Sigmoid colon (tissue), 7 donors: Measurements from ENCODE around the gene SIDT2. TPM values are rescaled to one million over a fixed set of nuclear protein-coding genes. Genes with fewer than 3 reads are reported as not detected.

ENCODE experiments used
- DNase-seq: peaks from one replicate; pipeline ENCODE4 v3.0.0-alpha.2; 2019
- H3K27ac ChIP-seq, 4 donors: fragments of 200-600 bp; sonication (generic); one replicate each; pipeline ENCODE4 v1.5.1; 2016 to 2019; ENCODE audit warnings: mild to moderate bottlenecking in 1 of 4
- H3K27me3 ChIP-seq, 3 donors: fragments of 200-600 bp; sonication (generic); one replicate each; pipeline ENCODE4 v1.5.1; 2019; ENCODE audit warnings: mild to moderate bottlenecking in 1 of 3
- H3K36me3 ChIP-seq, 4 donors: fragments of 200-600 bp; sonication (generic); one replicate each; pipeline ENCODE4 v1.5.1; 2016 to 2019
- H3K4me1 ChIP-seq, 4 donors: fragments of 200-600 bp; sonication (generic); one replicate each; pipeline ENCODE4 v1.5.1; 2017 to 2019
- H3K4me3 ChIP-seq, 4 donors: fragments of 200-600 bp; sonication (generic); one replicate each; pipeline ENCODE4 v1.5.1; 2017 to 2019; ENCODE audit warnings: mild to moderate bottlenecking in 2 of 4, moderate library complexity in 1 of 4
- H3K9me3 ChIP-seq, 4 donors: fragments of 200-600 bp in 3 of 4; sonication (generic) in 3 of 4; one replicate each; pipeline versions ENCODE4 v1.5.1 to v1.6.1; 2013 to 2019
- EP300 ChIP-seq, 4 donors: sonication (generic); formaldehyde crosslinking; IDR thresholded peaks; one replicate each; pipeline ENCODE4 v1.6.1; 2017; ENCODE audit warnings: antibody characterized with exemption in 4 of 4
- POLR2A ChIP-seq, 2 donors: fragments of 450-650 bp; IDR thresholded peaks; one replicate each; pipeline ENCODE4 v1.6.1; 2016; ENCODE audit warnings: antibody characterized with exemption in 2 of 2, mild to moderate bottlenecking in 2 of 2, moderate library complexity in 2 of 2
- POLR2AphosphoS5 ChIP-seq, 4 donors: sonication (generic); formaldehyde crosslinking; IDR thresholded peaks; one replicate each; pipeline ENCODE4 v1.6.1; 2017; ENCODE audit warnings: antibody characterized with exemption in 4 of 4
- WGBS, 2 donors: extraction: QIAGEN DNeasy Blood & Tissue Kit; methylation state at CpG; one replicate each; pipeline ENCODE4 v1.1.7; 2013; 5-methylcytosine and 5-hydroxymethylcytosine counted together
- intact Hi-C: fragments of 100-400 bp; cut with DNase I; formaldehyde crosslinking; loops from one replicate; pipeline ENCODE4 v1.15.1; 2023
- polyA plus RNA-seq, 3 donors: library from polyadenylated mRNA; stranded (reverse); fragments of 200-250 nt; gene quantifications; one replicate each; pipeline ENCODE4 v1.2.3, GENCODE V29; 2013
- total RNA-seq, 4 donors: library from RNA; depleted of rRNA; stranded (reverse); fragments of >200 nt; gene quantifications; one replicate each; pipeline ENCODE4 v1.1.0, GENCODE V29; 2016
- TF ChIP-seq, protein P1 (sequence below), 4 experiments: fragments of 450-650 bp in 3 of 4; fragments of 200-600 bp in 1 of 4; IDR thresholded peaks; one replicate each; pipeline ENCODE4 v1.5.1; 2016 to 2019; ENCODE audit warnings: antibody characterized with exemption in 4 of 4, mild to moderate bottlenecking in 3 of 4, moderate library complexity in 2 of 4
- donor health status: healthy with polysubstance abuse.
- donor health status: Bipolar disorder and iron deficiency.
- donor health status: healthy.

SIDT2 gene
- total and polyA plus RNA-seq, 7 donors = 7.6 to 50.7 (median 22.1) TPM

DNA sequence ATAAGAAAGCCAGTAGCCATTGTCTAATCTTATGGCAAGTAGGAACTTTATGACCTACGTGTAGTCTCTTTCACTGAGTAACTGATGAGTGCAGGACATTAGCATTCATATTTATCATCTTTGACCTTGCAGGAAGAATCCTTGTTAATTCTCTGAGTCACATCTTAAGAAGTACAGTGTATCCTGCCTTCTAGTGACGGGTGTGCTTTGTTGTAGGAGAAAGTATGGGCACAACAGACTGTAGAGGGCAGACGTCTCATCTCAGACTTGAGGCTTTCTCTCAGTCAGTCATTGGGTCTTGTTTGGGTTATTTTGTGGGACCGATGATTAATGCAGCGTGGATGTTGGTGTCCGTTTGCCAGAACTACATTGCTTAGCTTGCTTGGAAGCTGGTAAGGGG is 60.8 kb downstream of the SIDT2 start:
- intact Hi-C loops = no loop called here
- no peaks in the 10 kb centered on the region for H3K9me3 ChIP-seq
- no peak overlapping the region for H3K27ac ChIP-seq
- H3K36me3 ChIP-seq = peaks cover 4 to 74% (median 26%) of the 10 kb centered on the region in 4 donors
- DNase-seq = no peak
- H3K4me1 ChIP-seq = peaks cover 0 to under 1% (median 0%) of the 10 kb centered on the region in 4 donors
- TF ChIP-seq POLR2A (IDR thresholded peaks at IDR 0.05) = no peak
- TF ChIP-seq POLR2AphosphoS5 (IDR thresholded peaks at IDR 0.05) = no peak
- no peak for TF ChIP-seq EP300 (IDR thresholded peaks at IDR 0.05)
- TF ChIP-seq, protein P1, sequence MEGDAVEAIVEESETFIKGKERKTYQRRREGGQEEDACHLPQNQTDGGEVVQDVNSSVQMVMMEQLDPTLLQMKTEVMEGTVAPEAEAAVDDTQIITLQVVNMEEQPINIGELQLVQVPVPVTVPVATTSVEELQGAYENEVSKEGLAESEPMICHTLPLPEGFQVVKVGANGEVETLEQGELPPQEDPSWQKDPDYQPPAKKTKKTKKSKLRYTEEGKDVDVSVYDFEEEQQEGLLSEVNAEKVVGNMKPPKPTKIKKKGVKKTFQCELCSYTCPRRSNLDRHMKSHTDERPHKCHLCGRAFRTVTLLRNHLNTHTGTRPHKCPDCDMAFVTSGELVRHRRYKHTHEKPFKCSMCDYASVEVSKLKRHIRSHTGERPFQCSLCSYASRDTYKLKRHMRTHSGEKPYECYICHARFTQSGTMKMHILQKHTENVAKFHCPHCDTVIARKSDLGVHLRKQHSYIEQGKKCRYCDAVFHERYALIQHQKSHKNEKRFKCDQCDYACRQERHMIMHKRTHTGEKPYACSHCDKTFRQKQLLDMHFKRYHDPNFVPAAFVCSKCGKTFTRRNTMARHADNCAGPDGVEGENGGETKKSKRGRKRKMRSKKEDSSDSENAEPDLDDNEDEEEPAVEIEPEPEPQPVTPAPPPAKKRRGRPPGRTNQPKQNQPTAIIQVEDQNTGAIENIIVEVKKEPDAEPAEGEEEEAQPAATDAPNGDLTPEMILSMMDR (IDR thresholded peaks at IDR 0.05) = no peak
- H3K4me3 ChIP-seq = no peak overlapping the region
- no peaks in the 10 kb centered on the region for H3K27me3 ChIP-seq
- WGBS, 2 donors = 85 to 87% methylated on average over 6 of the region's 6 CpGs

Other genes with a start within 250 kb of the SIDT2 start
- gene SIK3, start 80.3 kb upstream of the SIDT2 start, total RNA-seq = 10 to 100 TPM; 35.3 to 53.2 (median 40.9) TPM
- 10 to 100 TPM in 1 of 3 donors, 1 to 10 TPM in 2; 5.5 to 16.5 (median 7.8) TPM for gene SIK3, start 80.3 kb upstream of the SIDT2 start, polyA plus RNA-seq
- gene PAFAH1B2, start 34.5 kb upstream of the SIDT2 start, total RNA-seq = 10 to 100 TPM; 42.1 to 76.4 (median 58.0) TPM
- gene PAFAH1B2, start 34.5 kb upstream of the SIDT2 start, polyA plus RNA-seq = 10 to 100 TPM; 26.0 to 33.1 (median 28.8) TPM
- gene TAGLN, start 20.6 kb downstream of the SIDT2 start, total RNA-seq = over 10,000 TPM in 3 of 4 donors, 1,000 to 10,000 TPM in 1; 6,854 to 14,048 (median 12,596) TPM
- 1,000 to 10,000 TPM in 1 of 3 donors, 100 to 1,000 TPM in 2; 112 to 1,100 (median 337) TPM for gene TAGLN, start 20.6 kb downstream of the SIDT2 start, polyA plus RNA-seq
- gene PCSK7, start 53.3 kb downstream of the SIDT2 start, total RNA-seq = 10 to 100 TPM; 22.1 to 55.1 (median 31.1) TPM
- 100 to 1,000 TPM in 1 of 3 donors, 10 to 100 TPM in 2; 18.0 to 116 (median 21.7) TPM for gene PCSK7, start 53.3 kb downstream of the SIDT2 start, polyA plus RNA-seq
- gene RNF214, start 53.9 kb downstream of the SIDT2 start, total RNA-seq = 10 to 100 TPM; 11.1 to 23.8 (median 12.8) TPM
- 10 to 100 TPM in 2 of 3 donors, 1 to 10 TPM in 1; 6.2 to 12.0 (median 10.2) TPM for gene RNF214, start 53.9 kb downstream of the SIDT2 start, polyA plus RNA-seq
- gene BACE1-AS, start 112.6 kb downstream of the SIDT2 start, total RNA-seq = 10 to 100 TPM in 1 of 4 donors, 1 to 10 TPM in 3; 5.6 to 11.6 (median 6.6) TPM
- 1 to 10 TPM in 2 of 3 donors, under 1 TPM in 1; 0.69 to 4.2 (median 3.8) TPM for gene BACE1-AS, start 112.6 kb downstream of the SIDT2 start, polyA plus RNA-seq
- 10 to 100 TPM; 13.2 to 24.6 (median 16.0) TPM for gene BACE1, start 137.5 kb downstream of the SIDT2 start, total RNA-seq
- gene BACE1, start 137.5 kb downstream of the SIDT2 start, polyA plus RNA-seq = 1 to 10 TPM; 1.8 to 7.0 (median 3.6) TPM
- gene CEP164, start 149.1 kb downstream of the SIDT2 start, total RNA-seq = 10 to 100 TPM; 12.5 to 40.4 (median 20.4) TPM
- 10 to 100 TPM in 1 of 3 donors, 1 to 10 TPM in 2; 1.8 to 19.4 (median 4.9) TPM for gene CEP164, start 149.1 kb downstream of the SIDT2 start, polyA plus RNA-seq